HL-60 (cell line): ENCODE results near the gene DNAAF8.

ENCODE experiments used
- DNase-seq, 2 experiments: peaks; one replicate each; pipeline ENCODE4 v3.0.0-alpha.2; 2010 to 2020; ENCODE audit warnings: low read depth in 1 of 2, low spot score in 1 of 2
- H3K27ac ChIP-seq: fragments of 250-450 bp; sonication (Bioruptor Pico); replicated peaks from 2 replicates; pipeline ENCODE4 v1.5.1; 2020; ENCODE audit warnings: mild to moderate bottlenecking, moderate library complexity
- H3K27me3 ChIP-seq: fragments of 250-450 bp; sonication (Bioruptor Pico); 2 replicates; pipeline ENCODE4 v1.5.1; 2021; ENCODE audit warnings: mild to moderate bottlenecking, moderate library complexity; ENCODE audit not compliant: insufficient read depth, poor library complexity, severe bottlenecking
- H3K4me3 ChIP-seq: replicated peaks from 2 replicates; pipeline ENCODE4 v1.5.1; 2011; ENCODE audit warnings: mild to moderate bottlenecking, control low read depth, low read length; ENCODE audit not compliant: insufficient read depth
- CTCF ChIP-seq: IDR thresholded peaks from one replicate; pipeline ENCODE4 v1.5.1; 2011; ENCODE audit warnings: low read length, control low read depth, inconsistent platforms; ENCODE audit not compliant: insufficient read depth
- GABPA ChIP-seq: IDR thresholded peaks from 2 replicates; pipeline ENCODE4 v1.6.1; 2012; ENCODE audit warnings: low read depth
- POLR2AphosphoS5 ChIP-seq: IDR thresholded peaks from 2 replicates; pipeline ENCODE4 v1.6.1; 2012; ENCODE audit warnings: low read depth
- REST ChIP-seq: IDR thresholded peaks from 2 replicates; pipeline ENCODE4 v1.6.1; 2012; ENCODE audit warnings: low read depth; ENCODE audit not compliant: insufficient replicate concordance
- SPI1 ChIP-seq: IDR thresholded peaks from 2 replicates; pipeline ENCODE4 v1.6.1; 2012; ENCODE audit warnings: low read depth, mild to moderate bottlenecking, borderline replicate concordance

DNAAF8 gene

GRCh38 chr16:4689864-4690704, 44.3 kb upstream of the DNAAF8 start:
- H3K27ac ChIP-seq: no peak overlapping the region
- DNase-seq: no peak
- TF ChIP-seq POLR2AphosphoS5 (peak; percentile 46; the same call in 1 of the 2 replicates), REST (no peak)
- no peaks in the 10 kb centered on the region for H3K27me3 ChIP-seq
- H3K4me3 ChIP-seq: peak overlapping the region; percentile 20; the same call in 1 of the 2 replicates

GRCh38 chr16:4690946-4691665, 43.2 kb upstream of the DNAAF8 start:
- DNase-seq: no peak
- H3K4me3 ChIP-seq: peak overlapping the region; percentile 15
- TF ChIP-seq REST (no peak), SPI1 (no peak), GABPA (no peak), CTCF (no peak), POLR2AphosphoS5 (0 out of 2 replicates have a peak, but pooled peaks have one; percentile 9)
- H3K27me3 ChIP-seq: no peaks in the 10 kb centered on the region
- peak overlapping the region; percentile 72 for H3K27ac ChIP-seq

GRCh38 chr16:4691666-4692412, 42.5 kb upstream of the DNAAF8 start:
- Histone ChIP-seq H3K4me3 (peak overlapping the region; percentile 70), H3K27ac (peak overlapping the region; percentile 72), H3K27me3 (no peaks in the 10 kb centered on the region)
- TF ChIP-seq POLR2AphosphoS5 (peak; percentile 9; the same call in 1 of the 2 replicates), CTCF (no peak), SPI1 (no peak)
- DNase-seq: no peak
